Neutrophil (primary cell): ENCODE results near the gene NSG1.

Source experiments
- H3K27ac ChIP-seq: fragments of 200-600 bp; sonication (generic); 2 replicates; pipeline ENCODE4 v1.5.1; 2016; ENCODE audit warnings: mild to moderate bottlenecking, moderate library complexity
- H3K27me3 ChIP-seq: fragments of 200-600 bp; sonication (generic); 2 replicates; pipeline ENCODE4 v1.6.0; 2016; ENCODE audit warnings: mild to moderate bottlenecking
- H3K36me3 ChIP-seq: fragments of 200-600 bp; sonication (generic); 2 replicates; pipeline ENCODE4 v1.5.1; 2017
- H3K4me1 ChIP-seq, 2 experiments: fragments of 200-600 bp in 1 of 2; sonication (generic) in 1 of 2; 1 replicate in 1 of 2; 2 replicates in 1 of 2; pipeline versions ENCODE4 v1.5.1 to v1.6.1; 2013 to 2016; ENCODE audit warnings: low read depth in 1 of 2, low read length in 1 of 2, mild to moderate bottlenecking in 1 of 2, moderate library complexity in 1 of 2; ENCODE audit not compliant: control insufficient read depth in 1 of 2, insufficient read depth in 1 of 2
- H3K4me3 ChIP-seq, 2 experiments: fragments of 200-600 bp in 1 of 2; sonication (generic) in 1 of 2; 1 replicate in 1 of 2; 2 replicates in 1 of 2; pipeline ENCODE4 v1.5.1; 2013 to 2016; ENCODE audit warnings: low read depth in 1 of 2, low read length in 1 of 2, mild to moderate bottlenecking in 1 of 2, moderate library complexity in 1 of 2
- H3K9me3 ChIP-seq: fragments of 200-600 bp; sonication (generic); 2 replicates; pipeline ENCODE4 v1.5.1; 2016
- CTCF ChIP-seq: fragments of 200-600 bp; sonication (generic); IDR thresholded peaks from 2 replicates; pipeline ENCODE4 v1.5.1; 2016; ENCODE audit warnings: antibody characterized with exemption

The NSG1 gene

GRCh38 chr4:4395849-4396627, 9.1 kb downstream of the NSG1 start:
- Histone ChIP-seq H3K9me3 (no peaks in the 10 kb centered on the region), H3K4me1 (no peaks in the 10 kb centered on the region), H3K36me3 (no peaks in the 10 kb centered on the region), H3K4me3 (no peak overlapping the region), H3K27ac (no peak overlapping the region), H3K27me3 (peaks cover 72% of the 10 kb centered on the region)
- no peak for TF ChIP-seq CTCF

DNA sequence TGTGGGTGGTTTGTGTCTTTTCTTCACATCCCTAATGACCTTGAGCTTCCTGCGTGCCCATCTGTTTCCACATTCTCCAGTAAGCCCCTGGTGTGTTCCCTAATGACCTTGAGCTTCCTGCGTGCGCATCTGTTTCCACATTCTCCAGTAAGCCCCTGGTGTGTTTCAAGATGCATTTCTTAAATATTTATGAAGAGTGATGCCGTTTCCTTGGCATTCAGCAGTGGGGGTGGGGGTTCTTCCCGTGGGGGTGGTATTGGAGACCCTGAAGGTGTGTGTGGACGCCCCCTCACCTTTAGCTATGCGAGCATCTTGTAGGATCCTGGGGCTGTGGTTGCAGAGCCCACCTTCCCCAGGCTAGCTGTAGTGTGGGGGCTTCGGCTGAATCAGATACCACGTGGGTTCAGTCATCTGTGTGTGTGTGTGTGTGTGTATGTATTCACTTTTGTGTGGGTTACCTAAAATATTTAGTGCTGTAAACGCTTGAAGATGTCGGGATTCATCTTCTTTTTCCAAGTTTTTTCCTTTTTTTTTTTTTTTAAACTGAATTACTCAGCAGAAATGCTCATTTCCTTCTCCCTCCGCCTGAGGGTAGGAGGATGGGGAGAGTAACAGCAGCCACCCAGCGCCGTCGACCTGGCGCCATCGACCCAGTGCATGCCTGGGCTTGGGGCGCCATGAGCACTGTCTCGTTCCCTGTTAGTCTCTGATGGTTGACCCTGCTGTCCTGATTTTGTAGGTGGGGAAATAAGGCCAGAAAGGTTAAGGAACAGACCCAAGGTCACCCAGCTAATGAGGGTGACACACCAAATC, 9.9 kb downstream of the NSG1 start:
- no peak overlapping the region for H3K4me3 ChIP-seq
- H3K27me3 ChIP-seq, result peaks cover 75% of the 10 kb centered on the region
- TF ChIP-seq CTCF, result no peak
- H3K36me3 ChIP-seq, result no peaks in the 10 kb centered on the region
- no peak overlapping the region for H3K27ac ChIP-seq
- H3K9me3 ChIP-seq, result no peaks in the 10 kb centered on the region
- no peaks in the 10 kb centered on the region for H3K4me1 ChIP-seq

DNA sequence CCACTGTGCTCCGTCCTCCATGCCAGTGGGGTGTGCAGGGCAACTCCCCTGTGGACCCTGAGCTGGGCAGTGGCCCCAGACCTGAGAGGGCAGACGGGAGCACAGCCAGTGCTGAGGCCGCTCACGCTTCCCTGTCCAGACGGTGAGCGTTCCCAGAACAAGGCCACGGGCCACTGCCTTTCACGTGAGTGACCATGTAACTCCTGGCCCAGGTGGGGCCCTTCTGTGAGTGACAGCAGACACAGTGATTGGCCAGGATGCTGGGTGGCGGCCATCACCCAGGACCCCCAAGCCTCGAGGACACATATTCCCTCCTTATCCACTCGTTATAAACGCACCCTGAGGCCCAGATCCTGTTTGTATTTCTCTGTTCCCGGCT, 10.5 kb downstream of the NSG1 start:
- Histone ChIP-seq H3K27ac (no peak overlapping the region), H3K27me3 (peaks cover 72% of the 10 kb centered on the region), H3K4me3 (no peak overlapping the region), H3K9me3 (no peaks in the 10 kb centered on the region), H3K4me1 (no peaks in the 10 kb centered on the region), H3K36me3 (no peaks in the 10 kb centered on the region)
- TF ChIP-seq CTCF, result no peak

GRCh38 chr4:4398430-4398829, 11.5 kb downstream of the NSG1 start:
- H3K9me3 ChIP-seq, result no peaks in the 10 kb centered on the region
- TF ChIP-seq CTCF, result no peak
- H3K27me3 ChIP-seq, result peaks cover 69% of the 10 kb centered on the region
- no peaks in the 10 kb centered on the region for H3K36me3 ChIP-seq
- H3K27ac ChIP-seq, result no peak overlapping the region
- no peak overlapping the region for H3K4me3 ChIP-seq
- no peaks in the 10 kb centered on the region for H3K4me1 ChIP-seq

DNA sequence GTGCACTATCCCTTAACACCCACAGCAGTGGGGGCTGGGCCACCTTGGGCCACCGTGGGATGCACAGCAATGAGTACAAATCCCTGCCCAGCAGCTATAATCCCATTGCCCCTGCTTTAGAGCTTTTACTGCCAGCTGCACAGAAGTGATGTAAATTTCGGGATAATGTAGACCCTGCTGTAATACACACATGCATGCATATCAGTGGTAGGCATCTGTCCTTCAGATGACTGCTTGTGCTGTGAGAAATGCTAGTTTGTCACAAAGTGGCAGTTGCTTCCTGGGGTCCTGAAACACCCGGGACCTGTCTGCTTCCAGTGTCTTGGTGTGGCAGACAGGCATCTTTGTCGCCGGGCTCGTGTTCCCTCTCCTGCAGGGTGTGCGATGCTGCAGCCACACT, 14.1 kb downstream of the NSG1 start:
- H3K9me3 ChIP-seq, result no peaks in the 10 kb centered on the region
- H3K36me3 ChIP-seq, result no peaks in the 10 kb centered on the region
- no peaks in the 10 kb centered on the region for H3K4me1 ChIP-seq
- no peak for TF ChIP-seq CTCF
- no peak overlapping the region for H3K4me3 ChIP-seq
- no peak overlapping the region for H3K27ac ChIP-seq
- H3K27me3 ChIP-seq, result peaks cover 43% of the 10 kb centered on the region
